ENCODE measurements around the gene PIGU. TPM values are rescaled to one million over a fixed set of nuclear protein-coding genes. Genes with fewer than 3 reads are reported as not detected.
A peak's percentile ranks its signal among the peaks of the same experiment; 100 is the strongest.

Gene PIGU
- polyA plus RNA-seq, 1 experiment = 35.2 TPM

GRCh38 chr20:34709831-34710567 is 33.1 kb upstream of the PIGU start:
- no peak for DNase-seq (ENCODE audit: low read depth)
- Histone ChIP-seq H3K27me3 (ENCODE audit: control insufficient read depth, insufficient read depth, low read length) (no peaks in the 10 kb centered on the region), H3K36me3 (ENCODE audit: control insufficient read depth, insufficient read depth, low read length) (peaks cover 1% of the 10 kb centered on the region), H3K4me3 (ENCODE audit: low read depth, low read length) (peak overlapping the region; percentile 67)
- POLR2A ChIA-PET = interaction anchor here (0.6 kb wide), 1 partner anchor 178 kb away, joined by 3 read pairs; no protein-coding TSS in a partner anchor
- TF ChIP-seq CTCF (IDR thresholded peaks at IDR 0.05; ENCODE audit: insufficient read depth, low read depth, low read length) = peak; percentile 55
- CTCF ChIA-PET = interaction anchor here (0.8 to 2.1 kb wide), 7 partner anchors 10 to 398 kb away, joined by 4 to 11 read pairs (median 5); no protein-coding TSS in a partner anchor

DNA sequence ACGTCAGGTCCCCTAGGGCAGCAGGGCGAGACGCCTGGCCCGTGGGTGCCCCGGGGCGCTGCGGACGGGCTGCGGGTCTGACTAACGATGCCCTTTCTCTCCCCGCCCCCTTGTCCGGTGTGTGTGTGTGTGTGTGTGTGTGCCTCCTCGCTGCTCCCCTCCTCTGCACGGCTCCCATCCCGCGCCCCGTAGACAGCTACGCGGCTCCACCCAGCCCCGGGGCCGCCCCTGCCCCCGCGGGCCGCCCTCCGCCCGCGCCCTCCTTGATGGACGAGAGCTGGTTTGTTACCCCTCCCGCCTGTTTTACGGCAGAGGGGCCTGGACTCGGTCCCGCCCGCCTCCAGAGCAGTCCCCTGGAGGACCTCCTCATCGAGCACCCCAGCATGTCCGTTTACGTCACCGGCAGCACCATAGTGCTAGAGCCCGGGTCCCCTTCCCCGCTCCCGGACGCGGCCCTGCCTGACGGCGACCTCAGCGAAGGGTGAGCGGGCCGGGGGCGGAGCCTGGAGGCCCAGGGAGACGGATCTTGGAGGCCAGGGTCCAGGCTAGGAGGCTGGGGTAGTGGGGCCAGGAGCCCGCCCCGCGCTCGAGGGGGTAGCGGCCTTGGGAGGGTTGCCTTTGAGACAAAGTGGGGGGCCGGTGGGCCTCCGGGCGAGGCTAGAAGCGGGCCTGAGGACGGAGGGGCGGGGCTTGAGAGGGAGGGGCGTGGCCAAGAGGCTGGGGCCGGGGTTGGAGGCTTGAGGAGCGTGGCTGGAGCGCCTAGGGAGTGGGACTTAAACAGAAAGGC is 32.3 kb upstream of the PIGU start:
- ChIA-PET POLR2A (no interaction called here), CTCF (interaction anchor here (0.7 to 2.1 kb wide), 5 partner anchors 11 to 397 kb away, joined by 4 to 11 read pairs (median 7); no protein-coding TSS in a partner anchor)
- peaks cover 1% of the 10 kb centered on the region for H3K36me3 ChIP-seq (ENCODE audit: control insufficient read depth, insufficient read depth, low read length)
- H3K27me3 ChIP-seq (ENCODE audit: control insufficient read depth, insufficient read depth, low read length) = no peaks in the 10 kb centered on the region
- no peak for TF ChIP-seq CTCF (IDR thresholded peaks at IDR 0.05; ENCODE audit: insufficient read depth, low read depth, low read length)
- DNase-seq (ENCODE audit: low read depth) = no peak
- H3K4me3 ChIP-seq (ENCODE audit: low read depth, low read length) = peak overlapping the region; percentile 67

GRCh38 chr20:34708621-34709043 is 31.7 kb upstream of the PIGU start:
- Histone ChIP-seq H3K27me3 (ENCODE audit: control insufficient read depth, insufficient read depth, low read length) (no peaks in the 10 kb centered on the region), H3K4me3 (ENCODE audit: low read depth, low read length) (peak overlapping the region; percentile 67), H3K36me3 (ENCODE audit: control insufficient read depth, insufficient read depth, low read length) (no peaks in the 10 kb centered on the region; the same call in 1 of the 2 replicates)
- peak; percentile 74 for TF ChIP-seq CTCF (IDR thresholded peaks at IDR 0.05; ENCODE audit: insufficient read depth, low read depth, low read length)
- DNase-seq (ENCODE audit: low read depth) = no peak
- POLR2A ChIA-PET = no interaction called here
- CTCF ChIA-PET = interaction anchor here (0.9 to 3.4 kb wide), 9 partner anchors 12 to 396 kb away, joined by 3 to 22 read pairs (median 7); no protein-coding TSS in a partner anchor

DNA sequence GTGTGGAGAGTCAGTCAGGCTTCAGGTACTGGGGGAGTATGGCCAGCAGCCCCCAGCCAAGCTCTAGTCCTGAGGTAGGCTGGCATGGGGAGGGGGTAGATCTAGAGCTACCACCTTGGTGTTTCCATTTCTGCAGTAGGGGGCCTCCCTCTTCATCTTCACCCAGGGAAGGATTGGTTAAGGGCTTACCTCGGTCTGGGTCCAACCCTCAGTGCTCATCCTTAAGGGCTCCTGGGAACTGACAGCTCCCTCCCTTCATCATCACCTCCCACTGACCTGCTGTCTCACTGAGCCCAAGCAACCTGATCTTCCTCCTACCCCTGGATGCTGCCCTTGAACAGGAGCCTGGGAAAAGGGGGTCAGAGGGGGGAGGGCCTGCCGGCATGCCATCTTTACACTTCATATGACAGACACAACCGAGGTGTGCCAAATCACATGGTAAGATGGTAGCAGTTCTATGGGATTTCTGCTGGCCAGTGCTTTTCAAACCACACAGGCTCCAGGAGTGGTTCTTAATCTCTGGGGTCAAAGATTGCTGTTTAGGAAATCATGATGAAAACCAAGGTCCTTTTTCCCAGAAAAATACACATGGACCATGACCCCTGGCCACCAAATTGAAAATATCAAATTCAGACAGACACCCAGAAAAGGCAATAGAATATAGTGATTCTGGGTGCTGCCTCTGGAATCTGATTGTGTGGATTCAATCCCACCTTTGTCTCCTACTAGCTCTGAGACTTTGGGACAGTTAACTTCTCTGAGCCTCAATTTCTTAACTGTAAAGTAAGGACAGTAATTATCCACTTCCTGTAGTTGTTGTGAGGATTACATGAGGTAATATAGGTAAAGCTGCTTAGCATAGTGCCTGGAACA is 30.3 kb upstream of the PIGU start:
- no peak for TF ChIP-seq CTCF (IDR thresholded peaks at IDR 0.05; ENCODE audit: insufficient read depth, low read depth, low read length)
- Histone ChIP-seq H3K36me3 (ENCODE audit: control insufficient read depth, insufficient read depth, low read length) (no peaks in the 10 kb centered on the region; the same call in 1 of the 2 replicates), H3K4me3 (ENCODE audit: low read depth, low read length) (no peak overlapping the region), H3K27me3 (ENCODE audit: control insufficient read depth, insufficient read depth, low read length) (no peaks in the 10 kb centered on the region)
- no peak for DNase-seq (ENCODE audit: low read depth)
- CTCF ChIA-PET = interaction anchor here (0.6 to 3.4 kb wide), 14 partner anchors 9 to 395 kb away, joined by 3 to 22 read pairs (median 5); no protein-coding TSS in a partner anchor
- POLR2A ChIA-PET = no interaction called here
